Measurements from ENCODE around the gene SP140.
"Not testable (repeated sequence)": the region's sequence is repeated elsewhere in the genome, so short reads cannot be mapped to it uniquely, and the experiment has no call there.

Gene SP140

DNA sequence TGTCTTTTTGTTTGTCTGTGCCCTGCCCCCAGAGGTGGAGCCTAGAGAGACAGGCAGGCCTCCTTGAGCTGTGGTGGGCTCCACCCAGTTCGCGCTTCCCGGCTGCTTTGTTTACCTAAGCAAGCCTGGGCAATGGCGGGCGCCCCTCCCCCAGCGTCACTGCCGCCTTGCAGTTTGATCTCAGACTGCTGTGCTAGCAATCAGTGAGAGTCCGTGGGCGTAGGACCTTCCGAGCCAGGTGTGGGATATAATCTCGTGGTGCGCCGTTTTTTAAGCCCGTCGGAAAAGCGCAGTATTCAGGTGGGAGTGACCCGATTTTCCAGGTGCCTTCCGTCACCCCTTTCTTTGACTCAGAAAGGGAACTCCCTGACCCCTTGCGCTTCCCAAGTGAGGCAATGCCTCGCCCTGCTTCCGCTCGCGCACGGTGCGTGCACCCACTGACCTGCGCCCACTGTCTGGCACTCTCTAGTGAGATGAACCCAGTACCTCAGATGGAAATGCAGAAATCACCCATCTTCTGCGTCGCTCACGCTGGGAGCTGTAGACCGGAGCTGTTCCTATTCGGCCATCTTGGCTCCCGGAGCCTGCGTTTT lies 116.5 kb downstream of the SP140 start:
- not testable (repeated sequence) for H3K27ac ChIP-seq (ENCODE audit: low read length); H3K4me3 ChIP-seq (ENCODE audit: low read length); H3K27me3 ChIP-seq (ENCODE audit: control insufficient read depth, insufficient read depth, low read length); DNase-seq (ENCODE audit: low read depth, low spot score); H3K36me3 ChIP-seq (ENCODE audit: control insufficient read depth, insufficient read depth, low read length); H3K9me3 ChIP-seq (ENCODE audit: control insufficient read depth, insufficient read depth, low read length); H3K4me1 ChIP-seq (ENCODE audit: control insufficient read depth, insufficient read depth, low read length)
- no CpG with 5 or more reads among the region's 33 CpGs for WGBS (ENCODE audit: insufficient coverage, insufficient read length)

DNA sequence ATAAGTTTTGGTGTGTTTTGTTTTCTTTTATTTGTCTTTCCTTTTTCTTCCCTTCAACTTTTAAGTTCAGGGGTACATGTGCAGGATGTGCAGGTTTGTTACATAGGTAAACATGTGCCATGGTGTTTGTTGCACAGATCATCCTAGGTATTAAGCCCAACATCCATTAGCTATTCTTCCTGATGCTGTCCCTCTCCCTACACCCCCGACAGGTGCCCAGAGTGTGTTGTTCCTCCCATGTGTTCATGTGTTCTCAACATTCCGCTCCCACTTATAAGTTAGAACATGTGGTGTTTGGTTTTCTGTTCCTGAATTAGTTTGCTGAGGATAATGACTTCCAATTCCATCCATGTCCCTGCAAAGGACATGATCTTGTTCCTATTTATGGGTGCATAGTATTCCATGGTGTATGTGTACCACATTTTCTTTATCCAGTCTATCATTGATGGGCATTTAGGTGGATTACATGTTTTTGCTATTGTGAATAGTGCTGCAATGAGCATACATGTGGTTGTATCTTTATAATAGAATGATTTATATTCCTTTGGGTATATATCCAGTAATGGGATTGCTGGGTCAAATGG lies 117.6 kb downstream of the SP140 start:
- DNase-seq (ENCODE audit: low read depth, low spot score); H3K4me3 ChIP-seq (ENCODE audit: low read length); H3K27me3 ChIP-seq (ENCODE audit: control insufficient read depth, insufficient read depth, low read length); H3K27ac ChIP-seq (ENCODE audit: low read length); H3K36me3 ChIP-seq (ENCODE audit: control insufficient read depth, insufficient read depth, low read length); H3K9me3 ChIP-seq (ENCODE audit: control insufficient read depth, insufficient read depth, low read length); H3K4me1 ChIP-seq (ENCODE audit: control insufficient read depth, insufficient read depth, low read length): not testable (repeated sequence)
- WGBS (ENCODE audit: insufficient coverage, insufficient read length), result no CpG with 5 or more reads among the region's 2 CpGs

- Histone ChIP-seq H3K4me1 (ENCODE audit: control insufficient read depth, insufficient read depth, low read length) (no peaks in the 10 kb centered on the region), H3K27me3 (ENCODE audit: control insufficient read depth, insufficient read depth, low read length) (no peaks in the 10 kb centered on the region), H3K27ac (ENCODE audit: low read length) (no peak overlapping the region), H3K4me3 (ENCODE audit: low read length) (no peak overlapping the region), H3K9me3 (ENCODE audit: control insufficient read depth, insufficient read depth, low read length) (no peaks in the 10 kb centered on the region), H3K36me3 (ENCODE audit: control insufficient read depth, insufficient read depth, low read length) (no peaks in the 10 kb centered on the region)
- WGBS (ENCODE audit: insufficient coverage, insufficient read length), result no CpG with 5 or more reads among the region's 1 CpG
- no peak for DNase-seq (ENCODE audit: low read depth, low spot score)
Observed at GRCh38 chr2:230343747-230344146, 118.2 kb downstream of the SP140 start.

DNA sequence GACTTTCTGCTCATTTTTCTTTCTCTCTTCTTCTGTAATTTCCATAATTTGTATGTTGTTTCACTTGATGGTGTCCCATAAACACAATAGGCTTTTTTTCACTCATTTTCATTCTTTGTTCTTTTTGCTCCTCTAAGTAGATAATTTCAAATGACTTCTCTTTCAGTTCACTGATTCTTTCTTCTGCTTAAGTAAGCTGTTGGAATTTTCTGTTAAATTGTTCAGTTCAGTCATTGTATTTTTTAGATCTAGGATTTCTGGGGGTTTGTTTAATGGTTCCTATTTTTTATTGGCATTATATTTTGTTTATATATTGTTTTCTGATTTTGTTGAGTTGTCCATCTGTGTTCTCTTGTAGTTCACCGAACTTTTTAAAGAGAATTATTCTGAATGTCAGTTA lies 120.9 kb downstream of the SP140 start:
- WGBS (ENCODE audit: insufficient coverage, insufficient read length), result no CpG with 5 or more reads among the region's 1 CpG
- Histone ChIP-seq H3K27ac (ENCODE audit: low read length) (no peak overlapping the region), H3K9me3 (ENCODE audit: control insufficient read depth, insufficient read depth, low read length) (no peaks in the 10 kb centered on the region), H3K36me3 (ENCODE audit: control insufficient read depth, insufficient read depth, low read length) (no peaks in the 10 kb centered on the region), H3K4me1 (ENCODE audit: control insufficient read depth, insufficient read depth, low read length) (no peaks in the 10 kb centered on the region), H3K4me3 (ENCODE audit: low read length) (no peak overlapping the region), H3K27me3 (ENCODE audit: control insufficient read depth, insufficient read depth, low read length) (no peaks in the 10 kb centered on the region)
- DNase-seq (ENCODE audit: low read depth, low spot score), result no peak

- Histone ChIP-seq H3K27ac (ENCODE audit: low read length) (no peak overlapping the region), H3K9me3 (ENCODE audit: control insufficient read depth, insufficient read depth, low read length) (no peaks in the 10 kb centered on the region), H3K4me3 (ENCODE audit: low read length) (no peak overlapping the region), H3K36me3 (ENCODE audit: control insufficient read depth, insufficient read depth, low read length) (no peaks in the 10 kb centered on the region), H3K27me3 (ENCODE audit: control insufficient read depth, insufficient read depth, low read length) (no peaks in the 10 kb centered on the region), H3K4me1 (ENCODE audit: control insufficient read depth, insufficient read depth, low read length) (no peaks in the 10 kb centered on the region)
- WGBS (ENCODE audit: insufficient coverage, insufficient read length), result no CpG with 5 or more reads among the region's 1 CpG
- no peak for DNase-seq (ENCODE audit: low read depth, low spot score)
Observed at GRCh38 chr2:230346921-230347533, 121.5 kb downstream of the SP140 start.

GRCh38 chr2:230347659-230348305 lies 122.2 kb downstream of the SP140 start:
- Histone ChIP-seq H3K4me3 (ENCODE audit: low read length) (no peak overlapping the region), H3K36me3 (ENCODE audit: control insufficient read depth, insufficient read depth, low read length) (no peaks in the 10 kb centered on the region), H3K27ac (ENCODE audit: low read length) (no peak overlapping the region), H3K4me1 (ENCODE audit: control insufficient read depth, insufficient read depth, low read length) (no peaks in the 10 kb centered on the region), H3K9me3 (ENCODE audit: control insufficient read depth, insufficient read depth, low read length) (no peaks in the 10 kb centered on the region), H3K27me3 (ENCODE audit: control insufficient read depth, insufficient read depth, low read length) (no peaks in the 10 kb centered on the region)
- no peak for DNase-seq (ENCODE audit: low read depth, low spot score)
- WGBS (ENCODE audit: insufficient coverage, insufficient read length), result no CpG with 5 or more reads among the region's 6 CpGs

GRCh38 chr2:230348787-230349186 lies 123.3 kb downstream of the SP140 start:
- no peaks in the 10 kb centered on the region for H3K27me3 ChIP-seq (ENCODE audit: control insufficient read depth, insufficient read depth, low read length)
- no peak overlapping the region for H3K4me3 ChIP-seq (ENCODE audit: low read length)
- H3K9me3 ChIP-seq (ENCODE audit: control insufficient read depth, insufficient read depth, low read length), result no peaks in the 10 kb centered on the region
- DNase-seq (ENCODE audit: low read depth, low spot score), result no peak
- no peaks in the 10 kb centered on the region for H3K4me1 ChIP-seq (ENCODE audit: control insufficient read depth, insufficient read depth, low read length)
- no peak overlapping the region for H3K27ac ChIP-seq (ENCODE audit: low read length)
- H3K36me3 ChIP-seq (ENCODE audit: control insufficient read depth, insufficient read depth, low read length), result no peaks in the 10 kb centered on the region

DNA sequence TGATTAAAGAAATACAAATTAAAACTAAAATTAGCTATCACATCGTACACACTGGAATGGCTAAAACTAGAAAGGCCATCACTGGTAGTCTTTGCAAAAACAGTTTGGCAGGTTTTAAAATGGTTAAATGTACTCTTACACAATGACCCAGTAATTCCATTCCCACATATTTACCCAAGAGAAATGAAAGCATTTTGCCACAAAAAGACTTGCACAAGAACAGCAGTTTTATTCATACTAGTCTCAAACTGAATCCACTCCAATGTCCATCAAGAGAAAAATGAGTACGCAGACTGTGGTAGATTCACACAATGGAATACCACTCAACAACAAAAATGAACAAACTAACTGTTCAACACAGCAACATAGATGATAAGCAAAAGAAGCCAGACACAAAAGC lies 130.5 kb downstream of the SP140 start:
- Histone ChIP-seq H3K4me1 (ENCODE audit: control insufficient read depth, insufficient read depth, low read length) (no peaks in the 10 kb centered on the region), H3K27ac (ENCODE audit: low read length) (no peak overlapping the region), H3K27me3 (ENCODE audit: control insufficient read depth, insufficient read depth, low read length) (no peaks in the 10 kb centered on the region), H3K36me3 (ENCODE audit: control insufficient read depth, insufficient read depth, low read length) (no peaks in the 10 kb centered on the region), H3K4me3 (ENCODE audit: low read length) (no peak overlapping the region), H3K9me3 (ENCODE audit: control insufficient read depth, insufficient read depth, low read length) (no peaks in the 10 kb centered on the region)
- DNase-seq (ENCODE audit: low read depth, low spot score), result no peak
- no CpG with 5 or more reads among the region's 2 CpGs for WGBS (ENCODE audit: insufficient coverage, insufficient read length)

- WGBS (ENCODE audit: insufficient coverage, insufficient read length), result no CpG with 5 or more reads among the region's 1 CpG
- no peak overlapping the region for H3K27ac ChIP-seq (ENCODE audit: low read length)
- DNase-seq (ENCODE audit: low read depth, low spot score), result no peak
- no peaks in the 10 kb centered on the region for H3K4me1 ChIP-seq (ENCODE audit: control insufficient read depth, insufficient read depth, low read length)
- no peaks in the 10 kb centered on the region for H3K9me3 ChIP-seq (ENCODE audit: control insufficient read depth, insufficient read depth, low read length)
- H3K27me3 ChIP-seq (ENCODE audit: control insufficient read depth, insufficient read depth, low read length), result no peaks in the 10 kb centered on the region
- no peaks in the 10 kb centered on the region for H3K36me3 ChIP-seq (ENCODE audit: control insufficient read depth, insufficient read depth, low read length)
- H3K4me3 ChIP-seq (ENCODE audit: low read length), result no peak overlapping the region
Observed at GRCh38 chr2:230358305-230358704, 132.8 kb downstream of the SP140 start.

DNA sequence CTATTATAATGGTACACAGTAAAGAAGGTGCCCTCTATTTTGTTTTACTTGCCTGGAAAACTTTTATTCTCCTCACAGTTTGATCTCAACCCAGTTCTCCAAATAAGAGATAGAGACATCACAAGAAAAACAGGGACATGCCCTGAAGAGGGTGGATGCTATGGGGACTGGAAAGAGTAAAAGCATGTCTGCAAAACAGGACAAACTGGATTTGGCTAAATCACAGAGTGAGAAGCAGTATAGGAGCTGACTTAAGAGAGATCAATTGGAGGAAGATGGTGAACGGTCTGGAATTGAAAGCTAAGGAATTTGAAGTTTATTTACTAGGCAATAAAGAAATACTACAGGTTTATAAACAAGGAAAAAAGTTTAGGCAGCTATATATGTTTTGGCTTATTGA lies 134.5 kb downstream of the SP140 start:
- H3K27me3 ChIP-seq (ENCODE audit: control insufficient read depth, insufficient read depth, low read length), result no peaks in the 10 kb centered on the region
- no peak overlapping the region for H3K4me3 ChIP-seq (ENCODE audit: low read length)
- H3K36me3 ChIP-seq (ENCODE audit: control insufficient read depth, insufficient read depth, low read length), result no peaks in the 10 kb centered on the region
- DNase-seq (ENCODE audit: low read depth, low spot score), result no peak
- H3K27ac ChIP-seq (ENCODE audit: low read length), result no peak overlapping the region
- H3K9me3 ChIP-seq (ENCODE audit: control insufficient read depth, insufficient read depth, low read length), result no peaks in the 10 kb centered on the region
- WGBS (ENCODE audit: insufficient coverage, insufficient read length), result no CpG with 5 or more reads among the region's 1 CpG
- H3K4me1 ChIP-seq (ENCODE audit: control insufficient read depth, insufficient read depth, low read length), result no peaks in the 10 kb centered on the region
